ENCODE data around the gene LRCH4.

LRCH4 gene

GRCh38 chr7:100604976-100605911, 19.3 kb upstream of the LRCH4 start:
- no peak for DNase-seq (ENCODE audit: low spot score)

DNA sequence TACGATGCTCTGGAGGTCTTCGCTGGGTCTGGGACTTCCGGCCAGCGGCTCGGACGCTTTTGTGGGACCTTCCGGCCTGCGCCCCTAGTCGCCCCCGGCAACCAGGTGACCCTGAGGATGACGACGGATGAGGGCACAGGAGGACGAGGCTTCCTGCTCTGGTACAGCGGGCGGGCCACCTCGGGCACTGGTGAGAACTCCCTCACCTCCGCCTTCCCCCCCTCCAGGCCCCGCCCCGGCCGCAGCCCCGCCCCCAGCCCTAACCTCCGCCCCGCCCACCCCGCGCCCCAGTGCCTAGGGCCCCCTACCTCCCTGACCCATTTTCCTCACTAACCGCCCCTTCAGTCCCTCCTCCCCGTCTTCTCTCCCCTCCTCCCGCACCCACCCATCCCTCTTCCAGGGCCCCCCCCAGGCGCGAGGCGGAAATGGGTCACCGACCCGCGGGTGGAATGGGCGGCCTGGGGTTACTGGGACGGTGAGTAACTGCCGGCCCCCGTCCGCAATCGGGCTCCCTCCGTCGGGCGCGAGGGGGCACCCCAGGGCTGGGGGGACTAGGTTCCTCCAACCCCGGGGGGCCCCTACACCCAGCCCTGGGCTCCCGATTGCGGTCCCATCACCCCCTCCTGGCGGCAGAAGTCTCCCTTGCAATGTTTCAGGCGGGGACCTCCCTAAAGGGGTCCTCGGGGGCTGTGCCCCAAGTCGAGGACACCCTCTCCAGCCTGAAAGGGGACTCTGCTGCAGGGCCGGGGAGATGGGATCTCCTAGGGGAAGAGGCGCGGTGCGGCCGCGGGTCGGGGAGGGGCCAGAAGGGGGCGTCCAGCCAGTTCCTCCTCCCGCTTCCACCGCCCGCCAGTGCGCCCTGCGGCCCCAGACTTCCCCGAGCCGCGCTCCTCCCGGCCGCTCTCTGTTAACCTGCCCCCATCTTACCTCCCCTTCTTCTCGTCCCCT, 18.4 kb upstream of the LRCH4 start:
- DNase-seq (ENCODE audit: low spot score) = no peak

GRCh38 chr7:100603726-100604027, 17.7 kb upstream of the LRCH4 start:
- no peak for DNase-seq (ENCODE audit: low spot score)

DNA sequence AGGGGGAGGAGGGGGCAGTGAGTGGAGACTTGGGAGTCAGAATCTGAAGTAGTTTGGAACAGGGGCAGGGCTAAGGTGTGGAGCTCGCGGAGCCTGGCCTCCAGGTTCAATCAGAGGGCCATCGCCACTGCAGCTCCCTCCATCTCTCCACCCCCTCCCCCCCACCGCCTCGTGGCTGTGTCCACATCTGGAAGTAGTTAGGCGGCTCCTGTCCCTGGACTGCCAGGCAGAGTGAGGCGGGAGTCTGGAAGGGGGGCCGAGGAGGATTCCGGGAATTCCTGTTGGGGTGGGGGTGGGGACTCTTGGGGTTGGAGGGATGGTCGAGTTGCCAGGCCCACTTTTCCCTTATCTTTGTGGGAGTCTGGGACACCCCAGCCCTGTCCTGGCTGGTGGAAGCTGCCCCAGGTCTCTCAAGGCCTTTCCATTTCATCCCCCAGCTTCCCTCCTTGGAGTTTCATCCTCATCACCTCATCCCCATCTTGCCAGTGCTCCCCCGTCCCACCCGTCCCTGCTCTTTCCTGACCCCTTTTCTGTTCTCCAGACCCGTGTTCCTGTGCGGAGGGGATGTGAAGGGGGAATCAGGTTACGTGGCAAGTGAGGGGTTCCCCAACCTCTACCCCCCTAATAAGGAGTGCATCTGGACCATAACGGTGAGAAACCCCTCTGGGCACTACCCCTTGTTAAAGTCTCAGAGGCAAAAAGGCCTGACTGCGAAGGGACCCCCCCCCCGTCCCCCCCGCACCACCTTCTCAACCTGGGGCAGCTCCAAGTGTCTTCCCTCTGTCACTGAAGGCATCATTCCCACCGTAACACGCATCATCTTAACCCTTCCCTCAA, 17.2 kb upstream of the LRCH4 start:
- no peak for DNase-seq (ENCODE audit: low spot score)

GRCh38 chr7:100600730-100601038, 14.8 kb upstream of the LRCH4 start:
- no peak for DNase-seq (ENCODE audit: low spot score)

GRCh38 chr7:100599911-100600729, 14.2 kb upstream of the LRCH4 start:
- DNase-seq (ENCODE audit: low spot score) = no peak

DNA sequence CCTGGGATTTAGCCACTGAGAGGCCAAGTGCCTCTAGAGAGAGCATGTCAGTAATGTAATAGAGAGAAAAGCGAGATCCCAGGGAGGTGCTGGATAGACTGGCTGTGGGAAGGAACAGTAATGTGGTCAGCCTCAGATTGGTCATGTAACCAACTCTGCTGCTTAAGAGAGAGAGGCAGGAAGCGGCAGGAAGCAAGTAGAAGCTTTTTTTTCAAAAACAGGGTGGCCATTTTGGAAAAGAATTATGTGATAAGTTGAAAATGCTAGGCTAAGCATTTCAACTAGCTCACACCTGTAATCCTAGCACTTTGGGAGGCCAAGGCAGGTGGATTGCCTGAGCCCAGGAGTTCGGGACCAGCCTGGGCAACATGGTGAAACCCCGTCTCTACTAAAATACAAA, 12.5 kb upstream of the LRCH4 start:
- no peak for DNase-seq (ENCODE audit: low spot score)

DNA sequence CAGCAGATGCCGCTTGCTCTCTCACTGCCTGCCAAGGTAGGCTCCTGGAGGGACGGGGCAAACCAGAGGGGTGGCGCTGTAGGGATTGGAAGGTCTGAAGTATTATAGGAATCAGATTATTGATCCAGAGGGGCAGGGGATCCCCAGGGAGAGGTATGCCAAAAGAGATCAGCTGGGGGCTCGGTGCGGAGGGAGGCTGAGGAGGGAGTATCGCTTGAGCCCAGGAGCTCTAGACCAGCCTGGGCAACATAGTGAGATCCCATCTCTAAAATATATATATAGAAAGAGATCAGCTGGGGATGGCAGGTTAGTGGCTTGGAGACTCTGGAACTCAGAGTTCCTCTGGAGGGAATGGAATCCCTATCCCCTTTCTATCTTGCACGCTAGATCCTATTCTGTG, 9.3 kb upstream of the LRCH4 start:
- DNase-seq (ENCODE audit: low spot score) = no peak

DNA sequence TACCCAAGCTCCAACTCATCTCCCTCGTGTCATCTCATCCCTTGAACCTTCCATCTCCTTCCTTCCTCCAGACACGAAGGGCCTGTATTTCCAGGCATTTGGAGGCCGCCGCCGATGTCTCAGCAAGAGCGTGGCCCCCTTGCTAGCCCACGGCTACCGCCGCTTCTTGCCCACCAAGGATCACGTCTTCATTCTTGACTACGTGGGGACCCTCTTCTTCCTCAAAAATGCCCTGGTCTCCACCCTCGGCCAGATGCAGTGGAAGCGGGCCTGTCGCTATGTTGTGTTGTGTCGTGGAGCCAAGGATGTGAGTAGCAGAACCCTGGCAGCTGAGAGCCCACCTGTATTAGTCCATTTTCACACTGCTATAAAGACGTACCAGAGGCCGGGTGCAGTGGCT, 5.7 kb upstream of the LRCH4 start:
- no peak for DNase-seq (ENCODE audit: low spot score)

- no peak for DNase-seq (ENCODE audit: low spot score)
These were observed 4.3 kb upstream of the LRCH4 start for GRCh38 chr7:100590077-100590737.

DNA sequence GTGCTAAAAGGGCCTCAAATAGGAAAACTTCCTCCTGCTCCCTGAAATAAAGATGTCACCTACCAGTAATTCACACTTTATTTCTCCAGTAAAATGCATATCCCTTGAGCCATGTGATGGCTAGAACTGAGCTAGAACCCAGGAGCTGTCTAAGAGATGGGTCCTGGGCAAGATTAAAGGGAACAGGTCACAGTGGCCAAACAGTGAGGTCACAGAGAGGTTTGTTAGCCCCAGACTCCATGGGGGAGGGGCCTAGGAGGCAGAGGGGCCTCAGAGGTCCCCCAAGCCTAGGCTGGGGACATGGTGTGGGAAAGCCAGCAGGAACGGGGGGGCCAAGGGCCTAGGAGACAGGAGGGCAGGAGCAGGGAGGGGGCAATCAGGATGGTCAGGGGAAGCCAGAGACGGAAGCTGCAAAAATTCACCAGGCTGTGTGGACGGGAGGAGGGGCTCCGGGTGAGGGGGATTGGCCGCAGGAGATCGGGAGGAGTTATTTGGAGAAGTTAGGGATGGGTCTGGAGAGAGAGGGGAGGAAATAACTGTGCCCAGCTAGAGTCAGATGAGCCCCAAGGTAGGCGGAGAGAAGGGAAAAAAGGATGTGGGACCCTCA, 3.5 kb upstream of the LRCH4 start:
- no peak for DNase-seq (ENCODE audit: low spot score)

GRCh38 chr7:100588438-100588837, 2.5 kb upstream of the LRCH4 start:
- DNase-seq (ENCODE audit: low spot score) = no peak

GRCh38 chr7:100586266-100587025, 517 bp upstream of the LRCH4 start, which contains the start of gene FBXO24:
TSS of gene FBXO24 (plus strand) at chr7:100586328. CDS start at chr7:100586626, 298 bp downstream.
- DNase-seq (ENCODE audit: low spot score) = peak; percentile 100

DNA sequence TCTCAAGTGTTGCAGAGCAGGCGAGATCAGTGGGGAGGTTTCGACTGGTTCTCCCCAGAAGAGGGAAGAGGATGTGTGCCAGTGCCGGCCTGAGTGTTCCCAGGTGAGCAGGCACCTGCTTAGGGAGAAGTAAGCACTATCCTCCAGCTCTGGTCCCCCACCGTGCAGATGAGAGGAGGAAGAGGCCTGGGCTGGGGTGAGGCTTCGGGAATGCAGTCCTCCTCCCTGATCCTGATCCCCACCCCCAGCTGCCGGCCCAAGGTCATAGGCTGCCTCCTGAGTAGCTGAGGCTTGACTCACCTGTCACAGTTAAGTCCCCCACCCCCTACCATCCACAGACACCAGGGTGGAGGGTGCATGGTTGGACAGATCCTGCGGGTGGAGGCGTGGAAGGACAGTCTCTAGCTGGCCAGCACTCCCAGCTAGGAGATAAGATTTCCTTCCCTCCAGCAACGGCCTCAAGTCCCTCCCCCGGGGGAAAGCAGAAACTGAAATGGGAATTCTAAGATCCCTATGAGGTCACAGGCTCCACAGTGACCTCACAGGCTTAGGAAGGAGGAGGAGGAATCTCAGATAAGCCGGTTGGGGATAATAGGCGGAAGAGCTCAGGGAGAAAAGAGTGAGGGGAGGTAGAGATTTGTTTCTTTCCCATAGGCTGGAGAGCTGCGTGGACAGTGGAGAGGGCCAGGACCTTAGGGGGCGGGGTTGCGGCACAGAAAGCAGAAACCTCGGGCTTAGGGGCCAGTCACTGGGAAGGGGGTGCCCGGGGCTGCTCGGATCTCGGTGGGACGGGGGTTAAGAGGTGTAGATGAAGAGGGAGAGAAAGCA, 1.0 kb downstream of the LRCH4 start:
- DNase-seq (ENCODE audit: low spot score) = no peak

DNA sequence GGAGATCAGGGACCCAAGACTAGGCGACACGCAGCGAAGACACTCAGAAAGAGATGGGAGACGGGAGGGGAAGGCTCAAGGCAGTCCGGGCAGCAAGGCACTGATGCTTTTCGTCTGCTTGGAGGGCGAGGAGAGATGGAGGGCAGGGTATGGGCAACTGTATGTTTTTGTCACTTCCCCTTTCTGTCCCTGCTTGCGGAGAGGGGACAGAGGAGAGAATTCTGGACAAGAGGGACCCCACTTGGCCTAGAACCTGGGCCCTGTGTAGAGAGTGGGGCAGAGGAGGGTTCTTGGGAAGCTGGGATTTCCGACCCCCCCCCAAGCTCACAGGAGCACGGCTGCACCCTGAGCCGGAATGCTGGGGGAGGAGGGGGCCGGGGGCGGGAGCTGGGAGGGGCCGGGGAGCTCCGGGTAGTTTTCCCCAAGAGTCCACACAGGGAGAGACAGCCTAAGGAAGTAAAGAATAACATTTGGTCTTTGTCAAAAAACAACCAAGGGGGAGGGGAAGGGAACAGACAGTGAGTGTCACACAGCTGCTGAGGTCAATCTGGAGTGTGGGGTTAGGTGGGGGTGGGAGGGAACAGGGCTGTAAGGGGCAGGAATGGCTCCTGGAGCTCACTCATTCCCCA, 1.8 kb downstream of the LRCH4 start:
- no peak for DNase-seq (ENCODE audit: low spot score)

DNA sequence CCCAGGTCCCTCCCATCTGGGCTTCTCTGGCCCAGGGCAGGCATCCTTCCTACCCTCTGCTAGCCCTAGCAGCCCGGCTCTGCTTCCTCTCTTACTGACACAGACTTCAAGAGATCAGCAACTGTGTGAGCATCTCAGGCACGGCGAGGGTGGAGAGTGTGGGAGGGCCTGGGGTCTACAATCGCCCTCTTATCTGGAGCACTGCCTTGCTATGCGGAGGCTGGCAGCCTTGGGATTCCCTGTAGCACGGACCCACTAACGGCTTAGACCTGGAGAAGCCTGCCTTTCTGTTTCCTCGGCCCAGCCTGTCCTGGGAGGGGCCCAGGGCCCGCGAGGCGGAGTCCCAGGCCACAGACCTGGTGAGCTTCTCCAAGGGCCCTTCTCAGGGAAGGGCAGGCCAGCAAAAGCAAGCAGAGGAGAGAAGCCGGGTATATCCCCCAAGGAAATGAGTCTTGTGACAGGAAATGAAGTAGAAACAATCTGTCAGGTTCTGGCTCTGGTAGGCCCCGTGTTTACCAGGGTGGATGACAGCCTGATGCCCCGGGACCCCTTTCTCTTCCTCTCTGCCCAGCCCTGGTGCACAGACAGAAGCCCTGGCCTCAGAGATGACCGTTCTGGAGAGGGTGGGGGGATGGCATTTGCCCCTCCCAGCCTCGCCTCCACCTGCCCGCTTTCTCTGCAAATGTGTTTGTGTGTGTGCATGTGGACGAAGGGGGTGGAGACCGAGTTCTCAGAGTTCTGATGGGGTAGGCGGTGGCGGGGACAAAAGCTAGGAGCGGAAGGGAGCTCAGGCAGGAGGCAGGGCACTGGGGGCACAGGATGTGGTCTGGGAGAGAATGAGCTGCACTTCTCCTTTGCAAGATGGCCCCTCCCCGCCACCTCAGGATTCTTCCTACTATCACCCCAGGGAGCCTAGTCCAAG, 2.5 kb downstream of the LRCH4 start:
- peak; percentile 54 for DNase-seq (ENCODE audit: low spot score)

- DNase-seq (ENCODE audit: low spot score) = no peak
These were observed 3.3 kb downstream of the LRCH4 start for GRCh38 chr7:100582650-100583049.

Measured in globus pallidus (tissue), 1 donor.